ENCODE results near the gene MDC1. TPM values are rescaled to one million over a fixed set of nuclear protein-coding genes. Genes with fewer than 3 reads are reported as not detected.
A peak's percentile ranks its signal among the peaks of the same experiment; 100 is the strongest.
"Not testable (repeated sequence)": the region's sequence is repeated elsewhere in the genome, so short reads cannot be mapped to it uniquely, and the experiment has no call there.

The MDC1 gene
- total and polyA plus RNA-seq, 2 donors (not counting 3 experiments of a cell fraction or from before 2014, with no cell fraction given), result 16.8 to 42.3 TPM

DNA sequence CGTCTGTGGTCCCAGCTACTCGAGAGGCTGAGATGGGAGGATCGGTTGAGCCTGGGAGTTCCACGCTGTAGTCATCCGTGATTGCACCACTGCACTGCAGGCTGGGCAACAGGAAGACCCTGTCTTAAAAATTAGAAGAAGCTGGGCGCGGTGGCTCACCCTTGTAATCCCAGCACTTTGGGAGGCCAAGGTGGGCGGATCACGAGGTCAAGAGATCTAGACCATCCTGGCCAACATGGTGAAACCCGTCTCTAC lies 4.9 kb upstream of the MDC1 start:
- H3K79me2 ChIP-seq (ENCODE audit: control insufficient read depth, insufficient read depth, low read length), result peaks cover 60% of the 10 kb centered on the region
- CTCF ChIA-PET, result interaction anchor here (0.6 to 9.2 kb wide), 21 partner anchors 10 to 366 kb away, joined by 3 to 296 read pairs (median 6); partner anchors contain the start of genes DHX16, FLOT1 and VARS2
- H3K27me3 ChIP-seq (ENCODE audit: control insufficient read depth in 2 of 2, insufficient read depth in 2 of 2, low read length in 2 of 2); dilution Hi-C loops (cut with MboI; ENCODE audit: extremely low pct_ligation_motif_present, low sequenced_read_pairs); H3K9me3 ChIP-seq (replicated peaks; ENCODE audit: control insufficient read depth, insufficient read depth, low read length); DNase-seq (ENCODE audit: low read depth, low spot score); H2AFZ ChIP-seq (ENCODE audit: low read depth, low read length); BruUV-seq (replicated peaks); FAIRE-seq; H4K20me1 ChIP-seq (replicated peaks; ENCODE audit: control insufficient read depth, extremely low read depth, insufficient read depth, low read length); H3K9me1 ChIP-seq (replicated peaks; ENCODE audit: control insufficient read depth, extremely low read depth, insufficient read depth, low read length): not testable (repeated sequence)
- H3K4me3 ChIP-seq (replicated peaks in 1 of 3; ENCODE audit: insufficient read depth in 1 of 3, low read depth in 1 of 3, low read length in 3 of 3), result peak overlapping the region; percentile 64 to 94 (median 76)
- H3K36me3 ChIP-seq (ENCODE audit: control insufficient read depth in 2 of 2, extremely low read depth in 1 of 2, insufficient read depth in 2 of 2, low read length in 2 of 2), result peaks cover 16 to 31% of the 10 kb centered on the region in 2 experiments
- intact Hi-C loops (cut with micrococcal nuclease), result loop anchor here (1.0 kb wide), 1 partner anchor 43 kb away; no protein-coding TSS in a partner anchor
- POLR2A ChIA-PET, result interaction anchor here (0.7 to 3.0 kb wide), 5 partner anchors 9 to 42 kb away, joined by 3 to 34 read pairs (median 3); partner anchors contain the start of genes IER3 and NRM
- H3K9ac ChIP-seq (replicated peaks; ENCODE audit: extremely low read depth, insufficient read depth, low read length), result peak overlapping the region; percentile 79
- peak overlapping the region; percentile 89 for H3K4me2 ChIP-seq (ENCODE audit: insufficient read depth, low read length)
- peaks cover 37% of the 10 kb centered on the region for H3K4me1 ChIP-seq (ENCODE audit: control insufficient read depth, extremely low read depth, insufficient read depth, low read length)
- H3K27ac ChIP-seq (ENCODE audit: insufficient read depth, low read depth, low read length), result peak overlapping the region; percentile 64

DNA sequence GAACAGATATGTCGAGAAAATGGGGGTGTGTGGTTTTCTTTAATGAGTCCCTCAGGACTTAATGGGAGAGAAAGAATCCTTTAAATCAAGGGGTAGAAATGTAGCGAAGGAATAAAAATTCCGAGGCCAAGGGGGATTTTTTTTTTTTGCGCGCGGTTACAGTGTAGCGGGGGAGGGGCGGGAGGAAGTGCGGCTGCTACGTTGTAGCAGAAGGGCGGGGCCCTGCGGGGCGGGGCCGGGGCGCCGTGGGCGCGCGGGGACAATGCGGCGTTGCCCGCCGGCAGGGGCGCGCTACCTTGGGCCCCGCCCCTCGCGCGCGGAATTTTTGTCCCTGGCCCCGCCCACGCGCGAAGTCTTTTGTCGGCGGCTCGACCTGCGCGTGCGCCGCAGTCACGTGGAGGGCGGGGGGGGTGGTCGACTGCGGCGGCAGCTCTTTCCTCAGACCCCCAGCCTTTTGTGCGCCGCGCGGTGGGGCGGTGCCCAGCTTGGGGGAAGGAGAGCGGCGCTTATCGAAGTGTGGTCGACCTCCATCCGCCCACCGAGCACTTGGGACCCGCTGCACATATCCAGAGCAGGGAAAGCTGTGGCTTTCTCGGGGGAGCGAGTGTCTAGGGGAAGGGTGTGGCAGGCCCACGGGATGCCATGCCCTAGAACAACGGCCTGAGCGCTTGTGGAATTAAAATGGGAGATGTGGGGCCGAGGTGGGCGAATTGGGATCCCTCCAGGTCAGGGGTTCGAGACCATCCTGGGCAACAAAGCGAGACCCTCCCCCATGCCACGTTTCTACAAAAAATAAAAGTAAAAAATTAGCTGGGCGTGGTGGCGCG lies 4.3 kb upstream of the MDC1 start:
- peak overlapping the region; percentile 100 for H3K9ac ChIP-seq (replicated peaks; ENCODE audit: extremely low read depth, insufficient read depth, low read length)
- H4K20me1 ChIP-seq (replicated peaks; ENCODE audit: control insufficient read depth, extremely low read depth, insufficient read depth, low read length), result peaks cover 7% of the 10 kb centered on the region
- no peaks in the 10 kb centered on the region for H3K27me3 ChIP-seq (ENCODE audit: control insufficient read depth in 2 of 2, insufficient read depth in 2 of 2, low read length in 2 of 2)
- H3K9me1 ChIP-seq (replicated peaks; ENCODE audit: control insufficient read depth, extremely low read depth, insufficient read depth, low read length), result no peaks in the 10 kb centered on the region
- peak overlapping the region; percentile 94 for H3K27ac ChIP-seq (ENCODE audit: insufficient read depth, low read depth, low read length)
- H3K4me2 ChIP-seq (ENCODE audit: insufficient read depth, low read length), result peak overlapping the region; percentile 89
- BruUV-seq (replicated peaks), result no TSS peak
- no peaks in the 10 kb centered on the region for H3K9me3 ChIP-seq (replicated peaks; ENCODE audit: control insufficient read depth, insufficient read depth, low read length)
- peak overlapping the region; percentile 94 to 99 (median 99) for H3K4me3 ChIP-seq (replicated peaks in 1 of 3; ENCODE audit: insufficient read depth in 1 of 3, low read depth in 1 of 3, low read length in 3 of 3)
- no peak overlapping the region for H2AFZ ChIP-seq (ENCODE audit: low read depth, low read length)
- peaks cover 64% of the 10 kb centered on the region for H3K79me2 ChIP-seq (ENCODE audit: control insufficient read depth, insufficient read depth, low read length)
- FAIRE-seq (peak; percentile 18), DNase-seq (ENCODE audit: low read depth, low spot score) (peak; percentile 91)
- peaks cover 16 to 31% of the 10 kb centered on the region in 2 experiments for H3K36me3 ChIP-seq (ENCODE audit: control insufficient read depth in 2 of 2, extremely low read depth in 1 of 2, insufficient read depth in 2 of 2, low read length in 2 of 2)
- intact Hi-C loops (cut with micrococcal nuclease) (loop anchor here (1.0 to 2.0 kb wide), 5 partner anchors 21 to 239 kb away; partner anchors contain the start of genes C6orf136 and FLOT1), dilution Hi-C loops (cut with MboI; ENCODE audit: extremely low pct_ligation_motif_present, low sequenced_read_pairs) (no loop called here)
- CTCF ChIA-PET, result interaction anchor here (0.6 to 9.2 kb wide), 18 partner anchors 10 to 366 kb away, joined by 3 to 296 read pairs (median 6); partner anchors contain the start of genes DHX16, FLOT1 and VARS2
- H3K4me1 ChIP-seq (ENCODE audit: control insufficient read depth, extremely low read depth, insufficient read depth, low read length), result peaks cover 42% of the 10 kb centered on the region
- POLR2A ChIA-PET, result interaction anchor here (0.6 to 3.0 kb wide), 7 partner anchors 9 to 98 kb away, joined by 3 to 34 read pairs (median 3); partner anchors contain the start of genes IER3 and NRM
- peak; percentile 99 for TF ChIP-seq POLR2AphosphoS5 (IDR thresholded peaks at IDR 0.05; ENCODE audit: insufficient read depth, low read depth, low read length)
- peak; percentile 92 for TF ChIP-seq POLR2A (IDR thresholded peaks at IDR 0.05; ENCODE audit: low read depth, low read length)
- TF ChIP-seq, protein P1, sequence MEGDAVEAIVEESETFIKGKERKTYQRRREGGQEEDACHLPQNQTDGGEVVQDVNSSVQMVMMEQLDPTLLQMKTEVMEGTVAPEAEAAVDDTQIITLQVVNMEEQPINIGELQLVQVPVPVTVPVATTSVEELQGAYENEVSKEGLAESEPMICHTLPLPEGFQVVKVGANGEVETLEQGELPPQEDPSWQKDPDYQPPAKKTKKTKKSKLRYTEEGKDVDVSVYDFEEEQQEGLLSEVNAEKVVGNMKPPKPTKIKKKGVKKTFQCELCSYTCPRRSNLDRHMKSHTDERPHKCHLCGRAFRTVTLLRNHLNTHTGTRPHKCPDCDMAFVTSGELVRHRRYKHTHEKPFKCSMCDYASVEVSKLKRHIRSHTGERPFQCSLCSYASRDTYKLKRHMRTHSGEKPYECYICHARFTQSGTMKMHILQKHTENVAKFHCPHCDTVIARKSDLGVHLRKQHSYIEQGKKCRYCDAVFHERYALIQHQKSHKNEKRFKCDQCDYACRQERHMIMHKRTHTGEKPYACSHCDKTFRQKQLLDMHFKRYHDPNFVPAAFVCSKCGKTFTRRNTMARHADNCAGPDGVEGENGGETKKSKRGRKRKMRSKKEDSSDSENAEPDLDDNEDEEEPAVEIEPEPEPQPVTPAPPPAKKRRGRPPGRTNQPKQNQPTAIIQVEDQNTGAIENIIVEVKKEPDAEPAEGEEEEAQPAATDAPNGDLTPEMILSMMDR (IDR thresholded peaks at IDR 0.05; ENCODE audit: extremely low read depth in 1 of 2, insufficient read depth in 1 of 2, low read depth in 1 of 2, low read length in 2 of 2), result peak; percentile 13 to 44
- TF ChIP-seq, protein P2, sequence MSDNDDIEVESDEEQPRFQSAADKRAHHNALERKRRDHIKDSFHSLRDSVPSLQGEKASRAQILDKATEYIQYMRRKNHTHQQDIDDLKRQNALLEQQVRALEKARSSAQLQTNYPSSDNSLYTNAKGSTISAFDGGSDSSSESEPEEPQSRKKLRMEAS (IDR thresholded peaks at IDR 0.05; ENCODE audit: insufficient read depth, insufficient read length), result peak; percentile 95
- TF ChIP-seq FOS (IDR thresholded peaks at IDR 0.05; ENCODE audit: borderline replicate concordance, insufficient read depth, low read length), result no peak

Measured in endothelial cell of umbilical vein (primary cell).